HepG2 (cell line): Measurements from ENCODE around the gene ZNF394.

Experiments used
- KAT7 ChIP-seq: IDR thresholded peaks from 2 replicates; pipeline ENCODE4 v1.6.1; 2018; ENCODE audit warnings: borderline replicate concordance, missing compliant biosample characterization
- MAFG ChIP-seq: sonication (generic); formaldehyde crosslinking; IDR thresholded peaks from 2 replicates; pipeline ENCODE4 v1.5.1; 2020; ENCODE audit warnings: mild to moderate bottlenecking, missing genetic modification reagents
- ZNF136 ChIP-seq: sonication (generic); formaldehyde crosslinking; IDR thresholded peaks from 2 replicates; pipeline ENCODE4 v1.8.1; 2022; ENCODE audit warnings: low read depth, mild to moderate bottlenecking, moderate library complexity, missing genetic modification reagents
- ZNF782 ChIP-seq: sonication (generic); formaldehyde crosslinking; IDR thresholded peaks from 2 replicates; pipeline ENCODE4 v1.4.0; 2020; ENCODE audit warnings: missing genetic modification reagents, mild to moderate bottlenecking, borderline replicate concordance
- ZSCAN22 ChIP-seq: sonication (generic); formaldehyde crosslinking; IDR thresholded peaks from 2 replicates; pipeline ENCODE4 v1.4.0; 2020; ENCODE audit warnings: mild to moderate bottlenecking, missing genetic modification reagents

GRCh38 chr7:99497766-99498545 is 2.1 kb downstream of the ZNF394 start:
- TF ChIP-seq KAT7 (CRISPR knock-in tag) (no peak), ZNF136 (CRISPR knock-in tag) (no peak), MAFG (CRISPR knock-in tag) (no peak), ZSCAN22 (CRISPR knock-in tag) (no peak), ZNF782 (CRISPR knock-in tag) (no peak)
